ENCODE data around the gene FAM174B.

DNA sequence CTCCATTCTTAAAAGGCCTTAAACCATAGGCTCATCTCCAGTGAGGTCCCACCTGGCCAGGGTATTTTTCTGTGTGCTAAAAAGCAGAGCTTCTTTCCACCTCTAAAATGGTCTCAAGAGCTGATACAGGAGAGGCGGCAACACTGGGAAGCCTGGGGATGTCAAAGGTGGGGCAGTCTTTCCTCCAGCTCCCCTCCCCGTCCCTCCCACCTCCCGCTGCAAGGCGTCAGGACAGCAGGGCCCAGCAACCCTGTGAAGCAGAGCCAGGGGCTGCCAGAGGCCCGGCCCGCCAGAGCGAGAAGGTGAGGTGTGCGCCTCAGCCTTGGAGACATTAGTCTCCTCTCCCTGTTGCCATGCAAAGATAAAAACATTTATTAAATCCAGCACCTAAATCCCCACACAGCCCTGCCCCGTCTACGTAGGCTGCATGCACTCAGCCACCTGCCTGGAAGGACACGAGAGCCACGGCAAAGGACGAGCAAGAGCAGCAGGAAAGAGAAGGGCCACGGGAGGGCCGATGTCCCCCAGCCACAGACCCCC is 75.6 kb downstream of the FAM174B start:
- TF ChIP-seq EZH2phosphoT487 (IDR thresholded peaks at IDR 0.05; ENCODE audit: borderline replicate concordance): no peak
- TF ChIP-seq, protein P1, sequence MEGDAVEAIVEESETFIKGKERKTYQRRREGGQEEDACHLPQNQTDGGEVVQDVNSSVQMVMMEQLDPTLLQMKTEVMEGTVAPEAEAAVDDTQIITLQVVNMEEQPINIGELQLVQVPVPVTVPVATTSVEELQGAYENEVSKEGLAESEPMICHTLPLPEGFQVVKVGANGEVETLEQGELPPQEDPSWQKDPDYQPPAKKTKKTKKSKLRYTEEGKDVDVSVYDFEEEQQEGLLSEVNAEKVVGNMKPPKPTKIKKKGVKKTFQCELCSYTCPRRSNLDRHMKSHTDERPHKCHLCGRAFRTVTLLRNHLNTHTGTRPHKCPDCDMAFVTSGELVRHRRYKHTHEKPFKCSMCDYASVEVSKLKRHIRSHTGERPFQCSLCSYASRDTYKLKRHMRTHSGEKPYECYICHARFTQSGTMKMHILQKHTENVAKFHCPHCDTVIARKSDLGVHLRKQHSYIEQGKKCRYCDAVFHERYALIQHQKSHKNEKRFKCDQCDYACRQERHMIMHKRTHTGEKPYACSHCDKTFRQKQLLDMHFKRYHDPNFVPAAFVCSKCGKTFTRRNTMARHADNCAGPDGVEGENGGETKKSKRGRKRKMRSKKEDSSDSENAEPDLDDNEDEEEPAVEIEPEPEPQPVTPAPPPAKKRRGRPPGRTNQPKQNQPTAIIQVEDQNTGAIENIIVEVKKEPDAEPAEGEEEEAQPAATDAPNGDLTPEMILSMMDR (conservative IDR thresholded peaks at IDR 0.05; ENCODE audit: low read length): no peak
